Measurements from ENCODE around the gene CCDC195. TPM values are rescaled to one million over a fixed set of nuclear protein-coding genes. Genes with fewer than 3 reads are reported as not detected.
A peak's percentile ranks its signal among the peaks of the same experiment; 100 is the strongest.

The CCDC195 gene
- polyA plus RNA-seq, 1 donor from 2014 or later: not detected

- H3K4me2 ChIP-seq (ENCODE audit: low read length): no peak overlapping the region
- H3K4me3 ChIP-seq (ENCODE audit: low read length): no peak overlapping the region
- H3K9ac ChIP-seq (ENCODE audit: low read length): no peak overlapping the region
- no peaks in the 10 kb centered on the region for H3K9me3 ChIP-seq (ENCODE audit: low read length)
- H3K36me3 ChIP-seq (ENCODE audit: insufficient read depth, low read length): no peaks in the 10 kb centered on the region
- H4K20me1 ChIP-seq (ENCODE audit: insufficient read depth): no peaks in the 10 kb centered on the region
- no peaks in the 10 kb centered on the region for H3K27me3 ChIP-seq (ENCODE audit: insufficient read depth, low read depth, low read length)
- H3K79me2 ChIP-seq (replicated peaks; ENCODE audit: insufficient read depth, low read length): no peaks in the 10 kb centered on the region
- no peaks in the 10 kb centered on the region for H3K9me2 ChIP-seq (ENCODE audit: insufficient read depth, low read length)
- no peak for TF ChIP-seq POLR2AphosphoS5 (IDR thresholded peaks at IDR 0.05)
- no peak for TF ChIP-seq REST (IDR thresholded peaks at IDR 0.05; ENCODE audit: borderline replicate concordance)
- TF ChIP-seq EZH2 (IDR thresholded peaks at IDR 0.05; ENCODE audit: borderline replicate concordance, insufficient read depth, low read length, poor library complexity, severe bottlenecking): no peak
- TF ChIP-seq MXI1 (conservative IDR thresholded peaks at IDR 0.05; ENCODE audit: poor library complexity, severe bottlenecking): no peak
- TF ChIP-seq RAD21 (conservative IDR thresholded peaks at IDR 0.05): no peak
- TF ChIP-seq SMC3 (conservative IDR thresholded peaks at IDR 0.05; ENCODE audit: poor library complexity): no peak
- no peak for TF ChIP-seq TAF1 (IDR thresholded peaks at IDR 0.05; ENCODE audit: low read depth)
- no peak for TF ChIP-seq CTCF (IDR thresholded peaks at IDR 0.05; ENCODE audit: poor library complexity, severe bottlenecking)
- no peak for TF ChIP-seq EP300 (conservative IDR thresholded peaks at IDR 0.05; ENCODE audit: poor library complexity, severe bottlenecking)
- no peak overlapping the region for H2AFZ ChIP-seq (ENCODE audit: low read depth, low read length)
- H3F3A ChIP-seq (ENCODE audit: insufficient read depth, low read length, poor library complexity, severe bottlenecking): no peaks in the 10 kb centered on the region
- no peak overlapping the region for H3K27ac ChIP-seq (ENCODE audit: low read length)
Measured at GRCh38 chr2:224723586-224724217, 7.5 kb upstream of the CCDC195 start.

- no peak overlapping the region for H3K4me2 ChIP-seq (ENCODE audit: low read length)
Measured at GRCh38 chr2:224722770-224723169, 6.6 kb upstream of the CCDC195 start.

More at GRCh38 chr2:224722770-224723169, 6.6 kb upstream of the CCDC195 start:
- H3K4me3 ChIP-seq (ENCODE audit: low read length): peak overlapping the region; percentile 34
- H3K27ac ChIP-seq (ENCODE audit: low read length): peak overlapping the region; percentile 64
- H2AFZ ChIP-seq (ENCODE audit: low read depth, low read length): no peak overlapping the region
- H3K79me2 ChIP-seq (replicated peaks; ENCODE audit: insufficient read depth, low read length): no peaks in the 10 kb centered on the region
- H3K9ac ChIP-seq (ENCODE audit: low read length): no peak overlapping the region
- H3K36me3 ChIP-seq (ENCODE audit: insufficient read depth, low read length): no peaks in the 10 kb centered on the region
- TF ChIP-seq CTCF (IDR thresholded peaks at IDR 0.05; ENCODE audit: poor library complexity, severe bottlenecking) (no peak), REST (IDR thresholded peaks at IDR 0.05; ENCODE audit: borderline replicate concordance) (no peak), TAF1 (IDR thresholded peaks at IDR 0.05; ENCODE audit: low read depth) (no peak), SMC3 (conservative IDR thresholded peaks at IDR 0.05; ENCODE audit: poor library complexity) (no peak), EP300 (conservative IDR thresholded peaks at IDR 0.05; ENCODE audit: poor library complexity, severe bottlenecking) (peak; percentile 94), RAD21 (conservative IDR thresholded peaks at IDR 0.05) (no peak), EZH2 (IDR thresholded peaks at IDR 0.05; ENCODE audit: borderline replicate concordance, insufficient read depth, low read length, poor library complexity, severe bottlenecking) (no peak), POLR2AphosphoS5 (IDR thresholded peaks at IDR 0.05) (peak; percentile 74), MXI1 (conservative IDR thresholded peaks at IDR 0.05; ENCODE audit: poor library complexity, severe bottlenecking) (no peak)
- H3K27me3 ChIP-seq (ENCODE audit: insufficient read depth, low read depth, low read length): no peaks in the 10 kb centered on the region
- H3F3A ChIP-seq (ENCODE audit: insufficient read depth, low read length, poor library complexity, severe bottlenecking): no peaks in the 10 kb centered on the region
- no peaks in the 10 kb centered on the region for H4K20me1 ChIP-seq (ENCODE audit: insufficient read depth)
- H3K9me2 ChIP-seq (ENCODE audit: insufficient read depth, low read length): no peaks in the 10 kb centered on the region
- no peaks in the 10 kb centered on the region for H3K9me3 ChIP-seq (ENCODE audit: low read length)
